ENCODE results near the gene TAF11.
"Not testable (repeated sequence)": the region's sequence is repeated elsewhere in the genome, so short reads cannot be mapped to it uniquely, and the experiment has no call there.

The TAF11 gene, protein sequence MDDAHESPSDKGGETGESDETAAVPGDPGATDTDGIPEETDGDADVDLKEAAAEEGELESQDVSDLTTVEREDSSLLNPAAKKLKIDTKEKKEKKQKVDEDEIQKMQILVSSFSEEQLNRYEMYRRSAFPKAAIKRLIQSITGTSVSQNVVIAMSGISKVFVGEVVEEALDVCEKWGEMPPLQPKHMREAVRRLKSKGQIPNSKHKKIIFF

DNA sequence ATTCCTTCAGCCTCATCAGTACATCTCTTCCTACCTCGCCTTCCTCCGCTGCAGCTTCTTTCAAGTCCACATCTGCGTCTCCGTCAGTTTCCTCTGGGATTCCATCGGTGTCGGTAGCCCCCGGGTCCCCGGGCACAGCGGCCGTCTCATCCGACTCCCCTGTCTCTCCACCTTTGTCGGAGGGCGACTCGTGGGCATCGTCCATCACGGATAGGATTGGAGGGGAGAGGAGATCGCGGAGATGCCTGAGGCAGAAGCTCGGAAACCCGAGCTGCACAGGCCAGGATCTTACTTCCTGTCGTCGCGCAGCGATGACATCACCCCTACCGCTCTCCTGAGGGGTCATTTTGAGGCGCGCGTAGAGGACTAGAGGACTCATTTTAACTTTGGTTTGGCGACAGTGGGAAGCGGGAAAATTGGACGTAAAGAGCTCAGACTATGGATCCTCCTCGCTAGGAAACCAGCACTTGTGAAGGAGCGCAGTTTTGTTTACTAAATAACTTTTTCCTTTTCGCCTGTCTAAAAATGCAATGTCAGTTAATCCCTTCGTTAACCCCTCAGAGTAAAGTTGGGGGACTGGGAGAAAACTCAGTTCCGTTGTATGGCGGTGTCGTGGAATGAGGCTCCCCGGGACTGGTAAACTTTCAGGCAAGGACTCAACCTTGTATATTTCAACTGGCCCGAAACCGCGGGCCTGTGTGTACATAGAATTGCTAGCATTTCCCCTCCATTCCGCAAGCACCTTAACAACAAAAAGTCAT, at the start of gene TAF11:
TAF11 (minus strand) TSS at position 290 of the 761 bp plus-strand sequence; CDS start at position 205, 85 bp downstream.
- DNase-seq = peak; percentile 98

DNA sequence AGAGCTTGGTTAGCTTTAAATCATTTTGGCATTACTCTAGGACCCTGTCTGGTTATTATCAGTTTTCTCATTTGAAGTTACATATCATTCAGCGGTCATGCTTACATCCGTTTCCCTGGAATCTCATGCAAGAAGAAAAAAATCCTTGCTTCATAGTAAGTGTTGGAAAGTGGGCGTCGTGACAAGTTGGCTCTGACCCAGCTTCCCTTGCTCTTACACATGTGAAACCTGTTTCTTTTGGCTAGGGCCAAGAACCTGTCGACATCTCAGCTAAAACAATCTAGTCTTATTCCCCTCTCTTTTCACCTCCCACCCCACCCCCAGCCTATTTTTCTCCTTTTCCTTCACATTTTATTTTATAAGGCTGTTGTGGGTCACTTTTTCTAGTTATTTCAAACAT, 46.7 kb upstream of the TAF11 start:
- DNase-seq = no peak

DNA sequence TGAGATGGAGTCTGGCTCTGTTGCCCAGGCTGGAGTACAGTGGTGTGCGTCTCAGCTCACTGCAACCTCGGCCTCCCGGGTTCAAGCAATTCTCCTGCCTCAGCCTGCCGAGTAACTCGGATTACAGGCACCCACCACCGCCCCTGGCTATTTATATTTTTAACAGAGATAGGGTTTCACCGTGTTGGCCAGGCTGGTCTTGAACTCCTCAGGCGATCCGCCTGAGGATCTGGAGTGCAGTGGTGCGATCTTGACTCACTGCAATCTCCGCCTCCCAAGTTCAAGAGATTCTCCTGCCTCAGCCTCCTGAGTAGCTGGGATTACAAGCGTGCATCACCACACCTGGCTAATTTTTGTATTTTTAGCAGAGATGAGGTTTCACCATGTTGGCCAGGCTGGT, 44.4 kb upstream of the TAF11 start:
- not testable (repeated sequence) for DNase-seq

DNA sequence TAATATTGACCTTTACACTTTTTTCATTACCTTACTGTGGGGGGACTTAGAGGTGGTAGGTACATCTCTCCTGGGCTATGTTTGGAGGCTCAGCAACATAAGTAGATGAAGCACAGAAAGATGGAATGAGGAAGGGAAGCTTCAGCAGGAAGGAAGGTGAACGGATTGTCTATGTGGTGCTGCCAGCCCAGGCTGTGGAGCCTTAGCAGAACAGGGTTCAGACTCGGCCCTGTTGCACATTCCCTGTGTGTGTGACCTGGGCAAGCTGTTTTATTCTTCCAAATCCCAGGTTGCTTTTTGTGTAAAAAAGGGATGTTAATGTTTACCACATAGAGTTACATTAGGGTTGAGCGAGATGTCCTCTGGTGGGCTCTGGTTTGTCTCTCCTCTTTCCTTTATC, 42.4 kb upstream of the TAF11 start:
- DNase-seq = no peak

DNA sequence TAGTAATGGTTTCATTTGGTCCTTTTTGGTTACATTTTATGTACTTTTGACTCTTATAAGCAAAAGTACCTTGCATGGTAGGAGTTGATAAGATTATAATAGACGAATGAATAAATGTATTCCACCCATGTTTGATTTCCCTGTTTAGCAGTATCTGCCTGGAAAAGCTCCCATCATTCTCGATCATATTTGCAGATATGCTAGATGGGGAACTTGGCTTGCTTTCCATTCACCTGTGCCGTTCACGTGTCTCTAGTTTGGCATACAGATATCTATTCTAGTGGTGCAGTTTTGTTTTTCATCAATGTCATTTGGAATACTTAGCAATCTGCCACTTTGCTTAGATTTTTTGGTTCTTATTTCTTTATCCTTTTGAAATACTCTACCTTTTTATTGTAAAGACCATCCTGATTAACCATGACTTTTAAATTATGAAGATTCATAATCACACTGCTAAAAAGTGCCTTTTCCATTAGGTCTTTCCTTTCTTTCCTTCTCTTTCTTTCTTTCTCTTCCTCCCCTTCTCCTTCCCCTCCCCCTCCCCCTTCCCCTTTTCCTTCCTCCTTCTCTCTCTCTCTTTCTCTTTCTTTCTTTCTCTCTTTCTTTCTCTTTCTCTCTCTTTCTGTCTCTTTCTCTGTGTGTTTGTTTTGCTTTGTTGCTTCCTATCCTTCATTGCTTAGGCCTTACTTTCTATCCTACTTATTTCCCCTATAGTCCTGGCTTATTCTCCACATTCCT, 41.6 kb upstream of the TAF11 start:
- DNase-seq = no peak

DNA sequence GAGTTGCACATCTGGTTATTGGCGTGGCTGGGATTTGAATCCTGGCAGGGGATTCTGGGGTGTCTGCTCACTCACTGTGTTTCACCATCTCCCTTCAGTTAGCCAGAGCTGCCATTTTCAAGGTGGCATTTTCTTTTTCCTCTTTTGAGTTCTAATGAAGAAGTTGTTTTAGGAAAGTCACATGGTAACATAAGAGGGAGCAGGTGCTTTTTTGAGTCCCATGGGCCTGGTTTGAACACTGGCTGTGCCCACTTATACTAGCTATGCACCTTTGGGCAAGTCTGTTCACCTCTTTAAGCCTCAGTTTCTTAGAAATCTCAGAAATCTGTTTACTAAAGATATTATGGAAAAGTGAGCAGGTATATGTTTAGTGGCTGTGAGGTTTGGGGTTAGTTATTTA, 40.9 kb upstream of the TAF11 start:
- peak; percentile 77 for DNase-seq

DNA sequence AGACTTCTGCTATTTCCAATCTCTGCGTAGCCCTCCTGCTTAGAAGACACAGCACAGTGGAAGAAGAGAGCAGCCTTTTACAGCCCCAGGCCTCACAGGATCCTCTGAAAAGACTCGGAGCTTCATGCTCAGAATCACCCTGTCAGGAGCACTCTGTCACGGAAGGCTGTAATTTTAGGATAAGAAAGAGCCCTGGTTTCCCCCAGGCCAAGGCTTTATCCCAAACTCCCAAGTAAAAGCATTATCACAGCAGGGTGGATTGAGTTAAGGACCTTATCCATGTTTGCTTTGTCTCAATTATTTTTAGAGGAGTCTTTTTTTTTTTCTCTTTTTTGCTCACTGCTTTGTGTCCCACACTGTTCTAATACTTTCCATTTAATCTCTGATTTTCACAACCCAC, 40.4 kb upstream of the TAF11 start:
- peak; percentile 96 for DNase-seq

DNA sequence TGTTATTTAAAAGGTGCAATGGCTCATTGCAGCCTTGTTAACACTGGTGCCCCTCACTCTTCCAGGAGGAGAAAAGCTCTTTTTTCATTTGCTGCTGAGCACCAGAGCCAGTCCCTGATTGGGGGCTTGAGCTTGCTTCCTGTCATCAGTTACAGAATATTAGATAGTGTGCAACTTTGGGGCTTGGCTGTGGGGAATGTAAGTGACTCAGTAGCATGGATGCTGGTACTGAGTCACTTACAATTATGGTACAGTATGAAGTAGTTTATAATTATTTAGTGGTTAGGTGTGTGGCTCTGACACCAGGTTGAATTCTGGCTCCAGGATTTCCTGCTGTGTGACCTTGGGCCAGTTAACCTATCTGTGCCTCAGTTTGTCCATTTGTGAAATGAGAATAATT, 38.8 kb upstream of the TAF11 start:
- no peak for DNase-seq

DNA sequence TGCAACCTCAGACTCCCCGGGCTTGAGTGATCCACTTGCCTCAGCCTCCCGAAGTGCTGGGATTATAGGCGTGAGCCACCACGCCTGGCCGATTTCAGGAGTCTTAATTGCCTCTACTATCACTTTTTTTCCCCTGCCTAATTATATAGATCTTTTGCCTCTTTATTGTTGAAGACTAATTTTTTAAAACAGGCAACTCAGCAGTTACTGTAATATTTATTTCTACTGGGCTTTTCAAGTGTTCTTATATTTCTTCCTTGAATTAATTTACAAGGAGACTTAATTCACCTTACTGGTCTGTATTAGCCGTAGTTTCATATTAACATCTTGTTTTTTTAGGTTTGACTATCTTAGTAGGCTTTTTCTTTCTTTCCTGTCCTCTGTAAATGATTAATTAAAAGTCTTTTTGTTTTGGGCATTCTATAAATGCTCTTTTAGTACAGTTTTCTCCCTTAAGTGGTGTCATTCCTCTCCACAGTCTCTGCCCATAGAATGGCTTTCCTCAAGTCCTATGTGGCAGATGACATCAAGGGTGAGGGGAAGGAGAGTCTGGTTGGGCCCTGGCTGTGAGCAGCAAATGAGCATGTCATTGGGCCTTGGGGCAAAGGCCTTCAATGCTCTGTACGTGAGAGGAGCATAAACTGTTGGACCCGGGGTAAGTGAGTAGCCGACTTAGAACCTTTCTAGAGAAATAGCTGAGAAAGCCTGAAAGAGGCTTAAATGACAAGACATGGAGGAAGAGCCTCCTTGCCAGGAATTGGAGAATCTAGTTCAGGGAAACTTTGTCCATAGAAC, 37.2 kb upstream of the TAF11 start:
- DNase-seq = no peak

DNA sequence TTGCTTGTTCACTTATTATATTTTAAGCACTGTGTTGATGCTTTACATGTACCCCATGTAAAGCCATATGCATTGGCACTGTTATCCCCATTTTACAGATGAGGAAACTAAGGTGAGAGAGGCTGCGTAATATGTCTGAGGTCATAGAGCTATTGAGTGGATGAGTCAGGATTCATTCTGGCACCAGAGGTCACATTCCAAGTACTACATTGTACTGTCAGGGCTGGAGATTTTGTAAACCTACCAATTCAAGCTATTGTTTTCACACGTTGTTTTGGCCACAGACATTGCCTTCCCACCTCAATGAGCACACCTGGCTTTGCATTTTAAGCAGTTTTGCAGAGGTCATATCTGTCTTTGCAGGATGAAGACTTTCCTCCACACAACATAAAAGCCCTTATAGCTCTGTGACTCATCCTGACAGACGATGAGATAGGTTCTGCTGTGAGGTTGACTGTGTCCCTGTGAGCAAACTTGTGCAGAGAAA, 34.4 kb upstream of the TAF11 start:
- DNase-seq = no peak

DNA sequence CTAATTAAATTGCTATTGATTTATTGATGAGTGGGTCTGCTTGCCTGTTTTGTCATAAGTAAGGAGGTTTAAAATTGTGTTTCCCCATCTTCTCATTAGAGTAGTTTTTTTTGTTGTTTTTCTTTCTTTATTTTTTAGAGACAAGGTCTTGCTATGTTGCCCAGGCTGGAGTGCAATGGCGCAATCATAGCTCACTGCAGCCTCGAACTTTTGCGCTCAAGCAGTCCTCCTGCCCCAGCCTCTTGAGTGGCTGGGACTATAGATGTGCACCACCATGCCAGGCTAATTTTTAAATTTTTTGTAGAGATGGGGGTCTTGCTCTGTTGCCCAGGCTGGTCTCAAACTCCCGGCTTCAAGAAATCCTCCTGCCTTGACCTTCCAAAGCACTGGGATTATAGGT, 32.3 kb upstream of the TAF11 start:
- DNase-seq = no peak

DNA sequence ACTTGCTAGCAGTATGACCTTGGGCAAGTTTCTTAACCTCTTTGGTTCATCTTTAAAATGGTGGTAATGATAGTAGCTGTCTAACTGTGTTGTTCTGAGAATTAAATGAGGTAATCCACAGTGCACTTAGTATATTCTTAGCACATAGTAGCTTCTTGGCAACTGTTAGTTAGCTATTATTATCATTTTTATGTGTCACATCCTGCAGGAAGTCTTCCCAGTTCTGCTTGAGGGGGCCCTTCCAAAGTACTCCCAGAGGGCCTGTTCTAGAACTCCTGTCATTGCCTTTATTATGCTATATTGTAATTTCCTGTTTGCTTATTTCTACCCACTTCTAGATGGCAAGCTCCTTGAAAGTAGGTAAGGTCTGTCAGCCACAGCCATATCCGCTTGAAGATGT, 31.8 kb upstream of the TAF11 start:
- no peak for DNase-seq

DNA sequence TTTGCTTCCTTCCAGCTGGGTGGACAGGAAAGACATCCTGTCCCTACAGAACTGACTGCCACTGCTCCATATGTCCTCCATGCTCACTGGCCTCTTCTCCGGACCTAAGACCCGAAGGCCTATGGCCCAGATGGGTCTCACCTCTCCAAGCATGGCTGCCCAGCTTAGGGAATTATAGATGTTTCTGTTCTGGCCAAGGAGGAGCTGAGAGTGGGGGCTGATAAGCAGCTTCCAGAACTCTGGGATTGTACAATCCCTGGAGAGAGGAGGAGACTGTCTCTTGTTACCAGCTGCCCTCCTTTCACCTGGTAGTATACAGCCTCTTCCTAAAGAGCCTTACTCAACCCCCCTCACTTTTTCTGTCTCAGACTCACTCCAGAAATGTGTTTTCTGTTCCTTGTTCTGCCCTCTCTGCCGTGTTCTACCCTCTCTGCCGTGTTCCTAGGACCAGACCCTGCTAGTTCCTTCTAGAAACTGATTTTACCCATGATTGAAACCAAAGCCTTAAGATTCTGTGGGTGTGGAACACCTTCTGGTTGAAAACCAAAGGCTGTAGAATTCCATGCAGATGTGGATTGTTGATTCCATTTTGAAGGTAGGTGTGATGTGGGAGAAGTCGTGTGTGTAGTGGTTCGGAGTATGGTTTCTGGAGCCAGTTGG, 29.9 kb upstream of the TAF11 start:
- no peak for DNase-seq

DNA sequence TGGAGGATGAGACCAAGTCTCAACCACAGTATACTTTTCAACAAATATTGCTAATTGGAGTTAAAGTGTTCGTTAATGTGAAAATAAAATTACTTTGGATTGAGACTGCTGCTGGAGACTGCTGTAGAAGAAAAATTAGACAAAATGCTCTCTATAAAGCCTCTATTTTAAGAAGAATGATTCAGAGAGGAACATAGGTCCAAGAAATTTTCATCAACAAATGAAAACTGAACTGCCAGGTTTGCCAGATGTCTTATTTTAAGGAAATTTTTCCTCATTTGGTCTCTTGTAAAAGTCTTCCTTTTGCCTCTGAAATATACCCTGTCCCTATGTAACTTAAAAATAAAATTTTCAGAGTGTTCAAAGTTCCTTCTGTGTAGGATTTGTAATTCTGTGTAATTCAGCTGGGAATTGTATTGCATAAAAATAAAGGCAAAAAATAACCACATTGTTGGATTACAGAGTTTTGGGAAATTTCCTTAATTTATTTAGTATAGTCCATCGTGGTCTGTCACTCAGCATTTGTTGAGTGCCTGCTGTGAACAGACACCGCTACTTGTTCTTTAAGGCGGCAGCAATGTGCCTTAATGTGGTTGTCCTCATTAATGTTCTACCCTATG, 28.6 kb upstream of the TAF11 start:
- no peak for DNase-seq

DNA sequence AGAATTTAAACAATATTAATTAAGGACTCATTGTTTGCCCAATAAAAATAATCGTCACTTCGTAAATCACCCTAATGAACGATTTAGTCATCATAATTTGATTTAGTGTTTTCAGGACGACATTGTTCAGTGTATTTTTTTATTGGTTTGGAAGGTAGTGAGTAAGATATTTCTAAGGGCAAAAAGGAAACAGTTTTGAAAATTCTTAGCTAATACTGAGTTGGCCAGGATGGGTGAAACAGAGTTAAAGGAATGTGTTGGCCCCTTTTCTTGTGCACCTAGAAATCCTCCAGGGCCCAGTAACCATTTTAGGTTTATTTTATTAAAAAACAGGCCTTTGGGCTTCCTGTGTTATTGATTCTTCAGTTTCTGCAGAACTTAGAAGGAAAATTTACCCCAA, 26.5 kb upstream of the TAF11 start:
- DNase-seq = no peak

DNA sequence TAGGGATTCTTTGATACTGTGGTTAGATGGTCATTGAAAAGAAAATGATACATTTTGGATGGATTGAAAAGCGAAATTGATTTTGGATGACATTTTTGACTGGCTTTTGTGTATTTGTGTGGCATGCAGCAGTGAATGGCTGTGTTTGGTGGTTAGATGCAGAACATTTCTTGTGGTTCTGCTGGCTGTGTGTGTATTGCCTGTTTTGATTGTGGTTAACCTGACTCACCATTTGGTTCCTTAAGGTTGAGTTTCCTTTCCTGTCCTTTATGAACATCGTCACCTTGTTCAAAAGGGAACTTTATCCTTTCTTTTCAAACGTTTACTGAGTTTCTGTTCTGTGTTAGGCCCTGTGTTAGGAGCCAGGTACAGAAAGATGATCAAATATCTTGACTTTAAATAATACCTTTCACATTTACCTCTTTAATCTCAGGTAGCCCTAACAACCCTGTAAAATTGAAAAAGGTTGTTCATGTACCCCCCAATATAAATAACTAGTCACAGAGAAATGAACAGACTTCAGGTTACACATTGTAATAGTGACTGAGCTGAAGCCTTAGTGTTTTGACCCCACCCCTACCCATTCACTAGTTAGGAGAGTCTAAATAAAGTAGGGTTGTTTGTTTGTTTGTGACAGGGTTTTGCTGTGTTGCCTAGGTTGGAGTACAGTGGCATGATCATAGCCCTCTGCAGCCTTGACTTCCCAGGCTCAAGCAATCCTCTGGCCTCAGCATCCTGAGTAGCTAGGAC, 25.0 kb upstream of the TAF11 start:
- DNase-seq = no peak

DNA sequence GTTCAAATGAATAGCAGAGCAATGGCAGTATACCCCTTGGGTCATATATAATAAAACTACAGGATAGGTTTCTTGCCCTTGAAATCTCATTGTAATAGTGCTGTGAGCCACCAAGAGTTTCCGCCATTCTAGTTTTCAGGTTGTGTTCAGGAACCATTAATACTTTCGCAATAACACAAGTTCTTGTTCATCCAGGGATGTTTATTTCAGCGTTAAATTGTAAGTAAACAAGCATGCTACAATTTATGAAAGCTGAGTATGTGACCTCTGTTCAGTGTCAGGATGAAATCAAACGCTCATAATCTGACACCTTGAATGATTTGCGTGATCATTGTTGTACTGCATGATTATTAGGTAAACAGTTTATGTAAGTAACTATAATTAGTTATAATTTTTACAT, 24.0 kb upstream of the TAF11 start:
- DNase-seq = peak; percentile 41

DNA sequence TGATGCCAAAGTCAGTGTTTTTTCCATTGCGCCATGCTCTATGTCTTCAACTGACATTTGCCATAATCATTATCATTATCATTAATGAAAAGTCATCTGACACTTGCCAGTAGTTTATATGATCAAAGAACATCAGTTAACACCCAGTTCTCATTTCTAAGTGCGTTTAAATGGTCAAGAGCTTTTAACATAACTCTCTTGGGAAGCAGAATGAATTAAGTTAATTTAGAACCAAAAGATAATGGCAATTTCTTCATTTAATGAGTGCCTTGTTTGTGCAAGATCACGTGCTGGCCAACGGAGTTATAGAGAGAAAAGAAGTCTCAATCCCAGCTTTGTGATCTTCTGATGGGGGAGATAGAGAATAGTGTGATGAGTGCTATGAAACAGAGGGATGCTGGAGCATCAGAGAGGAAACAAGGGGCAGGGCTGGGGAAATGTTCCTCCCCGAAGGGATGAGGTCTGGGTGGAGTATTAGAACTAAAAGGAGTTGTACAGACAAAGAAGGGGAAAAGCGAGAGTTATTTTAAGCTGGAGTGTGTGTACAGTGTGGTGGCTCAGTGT, 21.6 kb upstream of the TAF11 start:
- peak; percentile 73 for DNase-seq

DNA sequence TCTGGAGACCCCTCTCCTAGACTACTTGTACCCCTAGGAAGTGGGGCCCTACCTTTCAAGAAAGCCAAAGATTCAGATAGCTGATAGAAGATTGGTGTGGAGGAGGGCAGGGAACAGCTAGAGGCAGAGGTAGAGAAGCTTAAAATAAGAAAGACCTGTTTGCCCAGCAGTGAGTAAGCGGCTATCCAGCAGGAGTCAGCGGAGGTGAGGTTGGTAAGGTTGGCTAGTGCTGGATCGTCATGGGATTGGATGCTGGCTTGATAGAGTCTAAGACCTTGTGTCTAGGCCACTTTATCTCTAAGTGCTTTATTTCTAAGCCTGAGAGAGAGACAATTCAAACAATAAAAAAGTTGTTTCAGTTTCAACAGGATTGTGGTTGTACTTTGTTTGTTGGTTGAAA, 20.4 kb upstream of the TAF11 start:
- no peak for DNase-seq

DNA sequence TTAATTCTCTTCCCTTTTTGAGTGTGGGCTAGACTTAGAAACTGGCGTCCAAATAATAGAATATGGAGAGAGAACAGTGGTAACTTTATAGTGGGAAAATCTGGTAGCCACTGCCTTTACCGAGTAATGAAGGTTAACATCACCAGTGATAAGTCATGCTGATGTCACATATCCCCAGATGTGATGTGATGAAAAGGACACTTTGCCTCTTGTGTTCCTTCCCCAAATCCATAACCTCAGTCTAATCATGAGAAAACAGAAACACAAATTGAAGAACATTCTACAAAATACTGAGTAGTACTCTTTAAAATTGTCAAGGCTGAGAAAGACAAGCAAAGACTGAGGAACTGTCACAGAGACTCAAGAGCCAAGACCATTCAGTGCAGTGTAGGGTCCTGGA, 19.0 kb upstream of the TAF11 start:
- DNase-seq = no peak

Data from NCI-H69 (cell line).